AG08396 (cell line): ENCODE data around the gene INCENP.

Source experiments
- DNase-seq: peaks from one replicate; pipeline ENCODE4 v3.0.0; 2012; ENCODE audit warnings: low spot score, mixed read lengths

Gene INCENP

DNA sequence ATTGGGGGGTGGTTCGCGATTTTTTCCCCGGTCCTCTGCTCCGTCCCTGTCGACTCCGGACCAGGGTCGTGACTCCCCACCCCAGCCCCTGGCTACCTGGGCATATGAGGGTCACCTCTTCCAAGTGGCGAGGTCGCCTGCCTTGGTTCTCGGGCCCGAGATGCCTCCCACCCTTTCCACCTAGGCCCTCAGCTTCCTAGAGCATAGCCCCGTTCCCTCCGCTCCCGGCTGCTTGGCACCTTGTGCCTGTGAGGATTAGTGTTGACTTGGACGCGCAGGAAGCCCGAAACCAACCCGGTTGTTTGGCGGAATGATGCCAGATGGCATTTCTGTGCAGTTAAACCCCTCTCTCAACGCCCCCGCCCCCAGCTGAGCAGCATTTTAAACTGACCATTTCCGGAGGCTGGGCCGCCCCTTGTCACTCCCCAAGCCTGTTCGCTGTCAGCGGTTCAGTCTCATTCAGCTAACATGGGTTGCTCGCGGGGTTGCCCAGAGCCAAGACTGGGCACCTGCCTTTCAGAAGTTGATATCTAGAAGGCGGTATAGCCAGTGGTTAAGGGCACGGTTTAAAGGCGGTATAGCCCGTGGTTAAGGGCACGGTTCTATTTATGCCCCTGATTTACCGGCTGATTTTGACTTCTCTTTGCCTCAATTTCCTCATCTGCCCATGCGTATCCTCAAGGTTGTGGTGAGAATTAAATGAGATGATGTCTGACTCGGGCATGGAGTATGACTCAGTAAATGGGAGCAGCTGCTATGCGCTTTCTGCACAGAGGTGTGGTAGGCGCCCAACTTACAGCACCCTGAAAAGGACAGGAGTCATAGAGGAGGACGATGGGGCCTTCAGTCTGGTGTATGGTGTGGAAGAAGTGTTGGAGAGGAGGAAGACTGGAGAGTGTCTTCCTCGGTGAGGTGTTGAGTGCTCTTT is 639 bp downstream of the INCENP start:
- DNase-seq = peak; percentile 56

DNA sequence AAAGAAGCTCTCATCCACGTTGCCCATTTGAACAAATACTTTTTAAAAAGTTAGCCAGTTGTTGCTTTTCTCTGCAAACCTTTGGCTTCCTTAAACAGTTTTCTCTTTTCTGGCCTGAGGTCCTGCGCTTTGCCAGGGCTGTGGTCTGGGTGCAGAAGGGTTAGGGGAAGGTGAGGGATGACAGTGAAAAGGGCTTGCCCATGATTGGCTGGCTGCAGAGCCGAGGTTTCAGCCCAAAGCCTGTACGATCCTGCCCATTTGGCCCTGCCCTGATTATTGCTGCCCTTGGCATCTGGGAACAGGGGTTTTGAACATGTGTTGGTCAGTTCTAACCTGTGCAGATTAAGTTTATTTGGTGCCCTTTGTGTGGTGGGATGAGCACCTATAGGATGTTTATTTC is 1.5 kb downstream of the INCENP start:
- no peak for DNase-seq

DNA sequence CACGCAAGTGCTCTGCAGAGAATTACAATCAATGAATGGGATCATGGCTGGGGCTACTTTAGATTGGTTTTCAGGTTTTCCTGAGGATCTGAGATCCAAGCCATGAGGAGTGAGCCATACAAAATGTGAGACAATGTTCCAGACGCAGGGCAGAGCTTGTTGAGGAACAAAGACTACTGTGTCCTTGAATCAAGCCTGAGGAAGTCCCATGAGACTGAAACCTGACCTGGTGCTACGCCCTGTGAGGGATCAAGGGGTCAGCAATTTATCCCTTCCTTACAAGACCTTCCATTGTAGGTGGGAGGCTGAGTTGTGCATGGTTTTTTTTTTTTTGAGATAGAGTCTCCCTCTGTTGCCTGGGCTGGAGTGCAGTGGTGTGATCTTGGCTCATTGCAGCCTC is 2.1 kb downstream of the INCENP start:
- no peak for DNase-seq

DNA sequence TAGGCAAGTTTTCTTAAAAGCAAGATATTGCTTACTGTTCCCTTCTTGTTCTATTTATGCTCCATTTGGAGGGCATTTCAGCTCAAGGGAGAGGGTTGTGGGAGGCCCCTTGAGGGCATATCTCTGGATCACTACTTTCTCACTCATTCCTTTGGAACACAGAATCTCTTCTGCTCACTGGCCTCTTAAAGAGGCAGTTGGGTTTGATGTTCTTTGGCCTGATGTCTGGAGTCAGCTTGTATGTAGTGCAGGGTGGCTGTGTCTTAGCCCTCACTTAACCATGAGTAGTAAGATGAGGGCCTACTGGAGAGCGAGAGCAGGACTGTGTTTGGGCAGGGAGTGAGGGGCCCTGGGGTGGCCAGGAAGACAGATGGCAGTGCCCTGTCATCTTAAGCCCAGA is 3.6 kb downstream of the INCENP start:
- DNase-seq = no peak

DNA sequence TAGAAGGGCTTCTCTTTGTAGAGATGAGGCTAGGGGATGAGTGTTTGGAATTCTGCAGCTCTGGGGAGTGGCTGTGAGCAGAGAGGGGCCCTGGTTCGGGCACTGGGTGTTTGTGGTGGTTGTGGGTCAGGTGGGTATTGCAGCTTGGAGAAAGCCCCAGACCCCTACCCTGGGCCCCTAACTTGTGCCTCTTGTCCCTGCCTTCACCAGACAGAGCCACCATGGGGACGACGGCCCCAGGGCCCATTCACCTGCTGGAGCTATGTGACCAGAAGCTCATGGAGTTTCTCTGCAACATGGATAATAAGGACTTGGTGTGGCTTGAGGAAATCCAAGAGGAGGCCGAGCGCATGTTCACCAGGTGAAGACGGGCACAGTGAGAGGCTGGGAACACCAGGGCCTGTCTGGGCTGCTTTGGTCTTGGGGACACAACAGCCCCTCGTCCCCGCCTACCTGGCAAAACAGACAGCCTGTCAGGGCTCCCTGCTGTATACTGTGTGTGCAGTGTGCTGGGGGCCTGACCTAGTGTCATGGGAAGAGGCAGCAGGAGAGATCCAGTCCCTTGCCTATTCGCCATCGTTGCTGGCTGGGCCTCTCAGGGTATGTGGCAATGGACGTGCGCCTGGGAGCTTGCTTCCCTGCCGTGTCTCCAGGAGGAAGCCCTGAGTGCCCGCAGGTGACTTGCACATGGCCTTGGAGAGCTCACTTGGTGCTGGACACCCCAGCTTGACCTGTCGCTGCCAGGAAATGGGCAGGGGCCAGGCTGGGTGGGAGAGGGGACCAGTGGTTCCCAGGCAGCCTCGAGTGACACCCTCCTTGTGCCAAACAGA is 4.3 kb downstream of the INCENP start:
- no peak for DNase-seq

DNA sequence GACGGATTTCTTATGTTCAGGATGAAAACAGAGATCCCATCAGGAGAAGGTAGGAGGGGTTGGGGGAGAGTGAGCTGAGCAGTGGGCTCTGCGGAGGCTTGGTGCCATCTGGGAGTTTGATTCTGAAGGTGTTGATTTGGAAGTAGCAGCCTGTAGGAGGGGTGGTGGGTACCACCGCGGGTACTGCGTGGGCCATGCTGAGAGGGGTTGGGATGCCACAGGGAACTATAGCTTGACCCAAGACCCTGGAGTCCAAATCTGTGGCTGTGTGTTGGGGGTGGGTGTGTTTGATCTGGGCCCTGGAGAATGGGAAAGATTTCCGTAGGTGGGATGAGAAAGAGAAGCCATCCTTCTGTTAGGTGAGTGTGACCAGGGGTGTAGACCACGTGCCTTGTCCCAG is 5.0 kb downstream of the INCENP start:
- no peak for DNase-seq

DNA sequence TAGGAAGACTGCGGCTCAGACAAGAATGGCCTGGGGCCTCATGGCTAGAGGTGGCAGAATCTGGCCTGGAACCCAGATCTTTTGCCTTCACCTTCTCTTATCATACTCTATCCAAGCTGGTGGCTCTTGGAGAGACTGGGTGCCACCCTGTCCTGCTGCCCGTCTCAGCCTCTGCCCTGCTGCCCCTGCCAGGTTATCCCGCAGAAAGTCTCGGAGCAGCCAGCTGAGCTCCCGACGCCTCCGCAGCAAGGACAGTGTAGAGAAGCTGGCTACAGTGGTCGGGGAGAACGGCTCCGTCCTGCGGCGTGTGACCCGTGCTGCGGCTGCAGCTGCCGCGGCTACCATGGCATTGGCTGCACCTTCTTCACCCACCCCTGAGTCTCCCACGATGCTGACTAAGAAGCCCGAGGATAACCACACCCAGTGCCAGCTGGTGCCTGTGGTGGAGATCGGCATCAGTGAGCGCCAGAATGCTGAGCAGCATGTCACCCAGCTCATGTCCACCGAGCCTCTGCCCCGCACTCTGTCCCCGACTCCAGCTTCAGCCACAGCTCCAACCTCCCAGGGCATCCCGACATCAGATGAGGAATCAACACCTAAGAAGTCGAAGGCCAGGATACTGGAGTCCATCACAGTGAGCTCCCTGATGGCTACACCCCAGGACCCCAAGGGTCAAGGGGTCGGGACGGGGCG is 5.9 kb downstream of the INCENP start:
- no peak for DNase-seq

DNA sequence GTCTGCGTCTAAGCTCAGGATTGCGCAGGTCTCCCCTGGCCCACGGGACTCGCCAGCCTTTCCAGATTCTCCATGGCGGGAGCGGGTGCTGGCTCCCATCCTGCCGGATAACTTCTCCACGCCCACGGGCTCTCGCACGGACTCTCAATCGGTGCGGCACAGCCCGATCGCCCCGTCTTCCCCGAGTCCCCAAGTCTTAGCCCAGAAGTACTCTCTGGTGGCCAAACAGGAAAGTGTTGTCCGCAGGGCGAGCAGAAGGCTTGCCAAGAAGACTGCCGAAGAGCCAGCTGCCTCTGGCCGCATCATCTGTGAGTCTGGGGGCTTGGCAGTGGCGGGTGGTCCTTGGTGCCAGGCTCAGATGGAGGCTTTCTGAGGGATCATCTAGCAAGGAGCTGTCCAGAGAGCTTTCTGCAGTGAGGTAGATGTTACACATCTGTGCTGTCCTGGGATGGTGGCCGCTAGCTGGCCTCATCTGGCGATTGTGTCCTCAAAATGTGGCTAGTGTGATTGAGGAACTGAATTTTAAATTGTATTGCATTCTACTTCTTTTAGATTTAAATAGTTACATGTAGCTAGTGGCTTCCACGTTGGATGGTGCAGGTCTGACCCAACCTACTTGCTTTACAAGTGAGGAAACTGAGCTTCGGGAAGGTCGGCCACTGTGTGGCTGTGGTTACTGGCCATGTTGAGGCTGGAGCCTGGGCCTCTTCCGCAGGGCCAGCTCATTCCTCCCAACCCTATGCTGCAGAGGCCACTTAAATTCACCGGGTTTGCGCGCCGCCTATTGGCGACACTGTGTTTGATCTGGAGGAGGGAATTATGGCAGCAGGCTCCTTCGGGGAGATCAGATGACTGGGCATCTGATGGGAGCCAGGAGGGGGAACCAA is 6.7 kb downstream of the INCENP start:
- no peak for DNase-seq

DNA sequence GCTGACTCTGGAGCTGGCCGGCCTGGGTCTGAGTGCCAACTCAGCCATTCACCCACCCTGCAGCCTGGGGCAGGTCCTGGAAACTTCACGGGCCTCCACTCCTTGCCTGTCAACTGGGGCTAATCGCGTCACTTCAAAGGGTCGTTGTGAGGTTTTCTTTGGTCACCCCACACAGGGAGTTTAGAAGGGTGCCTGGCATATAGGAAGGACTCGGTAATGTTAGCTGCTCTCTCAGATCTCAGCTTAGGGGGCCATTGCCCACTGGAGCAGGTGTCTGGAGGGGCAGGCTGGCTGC is 7.3 kb downstream of the INCENP start:
- no peak for DNase-seq

DNA sequence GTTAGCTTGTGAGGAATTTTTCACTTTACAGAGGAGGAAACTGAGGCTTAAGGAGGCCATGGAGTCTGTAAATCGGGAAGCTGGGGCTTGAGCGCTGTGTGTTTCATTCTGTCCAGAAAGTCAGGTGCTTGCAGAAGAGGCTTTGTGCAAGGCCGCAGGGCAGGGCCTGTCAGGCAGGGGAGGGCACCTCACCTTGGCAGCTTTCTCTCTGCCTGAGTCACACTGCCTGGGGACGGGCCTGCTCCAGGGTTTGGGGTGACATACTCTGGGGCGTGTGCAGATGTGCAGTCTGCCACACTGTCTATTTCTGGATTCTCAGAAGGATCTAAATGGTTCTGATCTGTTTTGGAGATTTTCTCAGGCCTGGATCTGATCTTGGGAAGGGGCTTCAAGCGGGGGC is 8.4 kb downstream of the INCENP start:
- DNase-seq = no peak

DNA sequence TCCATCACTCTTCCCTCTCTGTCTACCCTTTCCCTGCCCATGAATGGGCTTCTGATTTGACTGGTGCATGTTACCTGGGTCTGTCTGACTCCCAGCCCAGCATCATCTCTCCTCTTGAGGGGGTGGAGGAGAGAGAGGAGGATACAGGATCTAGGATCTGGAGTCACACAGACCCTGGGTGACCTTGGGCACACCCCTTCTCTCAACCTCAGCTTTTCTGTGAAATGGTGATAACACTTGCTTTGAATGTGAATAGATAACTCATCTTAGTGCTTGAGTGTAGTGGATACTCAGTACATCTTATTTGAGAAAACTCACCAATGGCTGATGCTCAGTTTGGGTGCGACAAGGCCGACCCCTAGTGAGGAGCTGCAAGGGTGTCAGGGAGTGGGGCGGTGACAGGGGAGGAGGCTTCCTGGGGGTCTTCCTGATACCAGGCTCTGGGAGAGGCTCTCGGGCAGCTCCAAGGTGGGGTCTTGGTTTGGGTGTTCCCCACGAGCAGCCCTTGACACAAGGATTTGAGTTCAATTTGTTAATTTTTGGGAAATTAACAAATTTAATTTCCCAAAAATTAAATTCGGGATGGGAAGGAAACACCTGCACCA is 9.0 kb downstream of the INCENP start:
- DNase-seq = no peak

DNA sequence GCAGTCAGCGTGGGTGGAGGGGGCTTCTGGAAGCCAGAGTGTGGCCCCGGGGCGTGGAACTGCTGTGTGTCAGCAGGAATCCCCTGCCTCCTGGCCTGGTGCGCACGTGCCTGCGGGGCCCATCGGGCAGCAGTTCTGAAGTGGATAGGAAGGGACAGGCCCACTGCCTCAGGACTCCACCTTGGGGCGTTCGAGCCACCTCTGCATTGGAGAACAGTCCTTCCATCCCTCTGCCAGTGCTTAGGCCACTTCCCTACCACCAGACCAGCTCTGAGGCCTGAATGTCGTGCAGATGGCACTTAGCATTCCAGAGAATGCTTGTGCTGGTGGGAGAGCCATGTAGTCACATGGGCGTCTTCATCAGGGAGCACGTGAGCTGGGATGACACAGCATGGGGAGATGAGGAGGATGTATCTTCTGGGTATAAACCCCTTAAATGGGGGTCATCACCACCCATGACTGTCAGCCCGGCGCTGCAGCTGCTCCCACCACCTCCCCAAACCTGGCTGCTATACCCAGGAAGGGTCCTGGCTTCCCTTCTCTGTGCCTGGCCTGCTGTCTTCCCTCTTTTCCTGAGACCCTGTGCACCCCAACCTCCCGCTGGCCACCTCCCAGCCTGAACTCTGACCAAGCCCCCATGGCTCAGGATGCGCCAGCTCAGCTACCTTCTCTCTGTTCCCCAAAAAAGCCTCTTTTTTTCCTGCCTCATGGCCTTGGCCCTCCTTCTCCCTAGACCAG is 9.7 kb downstream of the INCENP start:
- no peak for DNase-seq

DNA sequence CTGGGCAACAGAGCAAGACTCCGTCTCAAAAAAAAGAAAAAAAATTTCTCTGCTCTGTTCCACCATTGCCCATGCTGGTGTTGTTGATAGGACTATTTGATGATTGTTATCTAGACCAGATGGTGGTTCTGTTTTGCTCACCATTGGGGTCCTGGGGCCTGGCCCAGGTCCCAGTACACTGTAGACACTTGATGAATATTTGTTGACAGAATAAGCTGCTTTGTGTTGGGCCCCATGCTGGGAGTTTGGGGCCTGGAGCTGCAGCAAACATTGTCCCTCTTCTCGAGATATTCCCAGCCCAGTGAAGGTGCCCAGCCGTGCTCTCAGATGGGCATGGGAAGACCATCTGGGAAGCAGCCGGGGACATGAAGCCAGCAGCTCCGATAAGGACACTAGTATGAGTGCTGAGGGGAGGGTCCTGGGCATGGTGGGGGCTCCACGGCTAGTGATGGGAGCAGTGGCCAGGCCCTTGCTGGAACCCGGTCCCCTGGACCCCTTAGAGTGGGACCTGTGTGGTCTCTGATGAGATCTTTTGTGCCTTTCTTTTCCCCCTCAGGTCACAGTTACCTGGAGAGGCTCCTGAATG is 13.6 kb downstream of the INCENP start:
- no peak for DNase-seq

DNA sequence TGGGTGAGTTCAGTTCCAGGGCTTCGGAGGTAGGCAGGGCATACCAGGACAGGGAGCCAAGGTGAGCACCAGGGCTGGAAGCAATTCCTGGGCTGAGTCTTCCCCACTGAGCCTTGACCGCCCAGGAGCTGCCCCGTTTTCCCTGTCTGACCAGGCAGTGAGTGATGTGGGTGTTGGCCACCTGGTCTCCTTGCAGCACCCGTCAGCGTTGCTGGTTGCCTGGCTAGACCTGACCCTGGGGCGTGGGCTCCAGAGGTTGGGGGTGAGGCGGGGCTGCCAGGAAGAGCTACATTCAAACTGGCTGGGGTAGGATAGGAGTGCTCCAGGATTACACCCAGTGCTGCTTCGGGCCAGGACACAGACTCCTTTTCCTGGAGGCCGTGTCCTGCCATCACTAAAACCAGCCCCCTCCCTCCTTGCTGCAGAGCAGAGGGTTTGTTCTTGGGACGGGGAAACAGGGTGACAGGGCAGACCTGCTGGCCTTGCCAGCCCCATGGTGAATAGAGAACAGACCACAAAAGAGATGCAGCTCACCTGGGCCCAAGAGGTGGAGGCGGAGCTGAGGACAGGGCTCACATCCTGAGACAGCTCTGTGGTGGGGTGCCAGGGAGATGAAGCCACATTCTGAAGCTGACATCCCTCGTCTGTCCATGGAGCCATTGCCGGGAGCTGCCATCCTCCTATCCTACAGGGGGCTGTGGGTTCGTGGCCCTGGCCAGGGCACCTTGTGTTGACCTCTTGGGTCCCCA is 14.2 kb downstream of the INCENP start:
- no peak for DNase-seq

DNA sequence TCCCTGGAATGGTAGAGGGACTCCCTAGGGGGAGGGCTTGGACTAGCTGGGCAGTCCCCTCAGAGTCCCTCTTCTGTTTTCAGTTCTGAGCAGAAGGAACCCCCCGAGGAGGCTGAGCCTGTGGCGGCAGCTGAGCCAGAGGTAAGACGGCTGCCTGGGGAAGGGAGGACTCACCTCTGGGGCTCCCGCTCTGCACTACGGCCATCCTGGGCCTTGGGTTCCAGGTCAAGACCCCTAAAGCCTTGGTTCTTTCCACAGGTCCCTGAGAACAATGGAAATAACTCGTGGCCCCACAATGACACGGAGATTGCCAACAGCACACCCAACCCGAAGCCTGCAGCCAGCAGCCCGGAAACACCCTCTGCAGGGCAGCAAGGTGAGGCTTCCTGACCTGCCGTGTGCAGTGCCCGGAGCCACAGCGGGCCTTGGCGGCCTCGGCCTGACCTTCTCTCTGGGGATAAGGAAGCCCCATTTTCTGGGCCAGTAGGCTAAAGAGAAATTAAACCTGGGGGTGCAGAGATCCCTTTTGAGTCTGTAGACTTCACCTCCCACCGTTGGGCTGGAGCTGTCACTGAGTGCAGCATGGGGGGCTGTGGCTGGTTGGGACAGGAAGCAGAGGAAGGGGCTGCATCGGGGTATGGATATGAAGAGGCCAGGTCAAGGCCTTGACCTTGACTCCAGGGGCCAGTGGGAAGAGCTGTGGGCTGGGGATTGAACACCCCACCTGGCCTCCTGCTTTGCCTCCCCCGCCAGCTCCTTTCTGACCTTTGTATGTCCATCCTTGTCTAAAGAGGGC is 15.0 kb downstream of the INCENP start:
- no peak for DNase-seq

DNA sequence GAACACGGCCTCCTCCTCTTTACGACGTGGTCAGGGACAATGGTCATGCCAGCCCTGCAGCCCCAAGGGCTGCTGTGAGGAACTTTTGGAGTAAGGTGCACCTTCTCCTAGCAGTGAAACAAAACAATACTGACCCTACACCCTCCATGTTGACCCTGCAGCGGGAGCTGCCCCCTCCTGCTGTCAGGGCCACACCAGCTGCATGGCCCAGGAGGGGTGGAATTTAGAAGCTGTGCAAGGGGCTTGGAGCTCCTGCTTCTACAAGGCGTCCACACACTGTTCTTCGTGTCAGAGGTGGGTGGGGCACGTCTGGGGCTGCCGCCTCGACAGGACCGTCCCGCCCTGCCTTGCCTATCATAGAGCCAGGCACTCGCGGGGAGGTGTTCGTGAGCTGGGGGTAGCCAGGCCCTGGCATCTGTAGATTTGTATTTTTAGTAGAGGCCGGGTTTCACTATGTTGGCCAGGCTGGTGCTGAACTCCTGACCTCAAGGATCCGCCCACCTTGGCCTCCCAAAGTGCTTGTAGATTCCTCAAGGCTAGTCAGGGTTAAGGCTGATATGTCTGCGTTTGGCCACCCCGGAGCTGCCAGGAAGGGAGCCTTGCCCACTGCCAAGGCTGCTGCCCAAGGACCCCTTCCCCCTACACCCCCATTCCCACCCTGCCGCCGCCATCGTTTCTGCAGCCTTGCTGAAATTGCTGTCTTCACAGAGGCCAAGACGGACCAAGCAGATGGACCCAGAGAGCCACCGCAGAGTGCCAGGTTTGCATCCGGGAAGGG is 15.9 kb downstream of the INCENP start:
- DNase-seq = no peak

DNA sequence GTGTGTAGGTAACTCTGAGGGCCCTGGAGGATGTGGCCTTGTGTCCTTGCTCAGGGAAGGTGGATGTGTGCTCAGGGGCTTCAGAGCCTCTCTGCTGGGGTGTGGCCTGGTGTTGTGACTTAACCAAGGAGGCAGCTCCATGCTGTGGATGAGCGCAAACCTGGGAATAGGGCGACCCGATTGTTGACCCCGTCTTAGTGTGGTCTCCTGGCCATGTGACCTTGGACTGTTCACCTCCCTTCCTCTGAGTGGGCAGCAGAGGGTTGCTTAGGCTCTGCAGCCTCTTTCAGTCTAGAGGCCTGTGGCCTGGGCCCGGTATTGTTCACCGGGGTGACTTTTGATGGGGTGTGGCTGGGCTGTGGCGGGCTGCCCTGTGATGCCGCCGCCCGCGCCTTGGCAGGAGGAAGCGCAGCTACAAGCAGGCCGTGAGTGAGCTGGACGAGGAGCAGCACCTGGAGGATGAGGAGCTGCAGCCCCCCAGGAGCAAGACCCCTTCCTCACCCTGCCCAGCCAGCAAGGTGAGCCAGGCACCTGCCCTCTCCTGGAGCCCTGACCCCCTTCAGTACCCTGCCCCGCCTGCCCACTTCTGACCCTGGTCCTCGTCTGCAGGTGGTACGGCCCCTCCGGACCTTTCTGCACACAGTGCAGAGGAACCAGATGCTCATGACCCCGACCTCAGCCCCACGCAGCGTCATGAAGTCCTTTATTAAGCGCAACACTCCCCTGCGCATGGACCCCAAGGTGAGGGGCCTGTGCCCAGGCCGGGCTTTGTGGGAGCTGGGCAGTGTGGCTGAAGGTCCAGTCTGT is 16.7 kb downstream of the INCENP start:
- DNase-seq = no peak
